LNCaP clone FGC (cell line): ENCODE results near the gene MIER3.

ENCODE experiments used
- DNase-seq: peaks from one replicate; pipeline ENCODE4 v3.0.0-alpha.2; 2011; ENCODE audit warnings: low read depth
- H3K4me3 ChIP-seq: 2 replicates; pipeline ENCODE4 v1.5.1; 2011; ENCODE audit warnings: mild to moderate bottlenecking, low read depth, low read length, control low read depth
- CTCF ChIP-seq: IDR thresholded peaks from 2 replicates; pipeline ENCODE4 v1.5.1; 2012; ENCODE audit warnings: mild to moderate bottlenecking; ENCODE audit not compliant: control insufficient read depth, insufficient read depth; ENCODE audit errors: extremely low read depth

MIER3 gene

DNA sequence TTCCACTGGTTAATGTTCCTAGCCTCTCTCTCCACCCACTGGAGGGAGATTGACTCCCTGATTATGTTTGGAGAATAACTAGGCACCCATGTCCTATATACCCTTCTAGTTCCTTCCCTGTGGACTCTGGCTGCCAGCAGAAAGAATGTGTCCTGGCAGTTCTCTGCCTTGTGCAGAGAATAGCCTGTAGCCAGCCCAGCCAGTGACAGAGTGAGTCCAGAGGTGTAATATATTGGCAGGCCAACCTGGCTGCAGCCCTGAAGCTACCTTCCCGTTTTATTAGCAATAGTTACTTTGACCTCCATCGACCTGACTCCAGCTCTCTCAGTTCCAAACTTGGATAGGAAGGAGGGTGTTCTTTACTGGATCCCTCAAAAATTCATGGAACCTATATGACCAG lies 34.4 kb downstream of the MIER3 start:
- DNase-seq: no peak
- TF ChIP-seq CTCF: no peak
- H3K4me3 ChIP-seq: no peak overlapping the region

- H3K4me3 ChIP-seq: no peak overlapping the region
- TF ChIP-seq CTCF: no peak
- DNase-seq: no peak
Observed at GRCh38 chr5:56914678-56915077, 37.2 kb downstream of the MIER3 start.

DNA sequence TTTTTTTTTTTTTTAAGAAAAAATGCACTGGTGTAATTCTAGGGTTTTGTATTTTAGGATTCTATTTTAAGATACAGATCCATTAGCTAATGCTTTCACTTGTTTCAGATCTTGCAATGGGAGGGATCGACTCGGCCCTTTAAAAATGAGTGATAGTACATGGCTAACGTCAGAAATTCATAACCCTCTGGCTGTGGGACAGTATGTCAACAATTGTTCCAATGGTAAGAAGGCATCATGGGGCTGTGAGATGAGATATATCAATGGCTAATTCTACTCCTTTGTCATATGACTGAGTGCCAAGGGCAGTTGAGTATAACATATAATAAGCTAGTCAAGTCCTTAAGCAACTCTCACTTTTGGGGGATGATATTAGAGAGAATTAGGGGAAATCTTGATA lies 38.2 kb downstream of the MIER3 start:
- DNase-seq: no peak
- no peak for TF ChIP-seq CTCF

GRCh38 chr5:56910210-56910965 lies 41.5 kb downstream of the MIER3 start:
- peak overlapping the region; percentile 60 for H3K4me3 ChIP-seq
- no peak for TF ChIP-seq CTCF
- no peak for DNase-seq

More for the DNA sequence above, 38.2 kb downstream of the MIER3 start:
- no peak overlapping the region for H3K4me3 ChIP-seq

DNA sequence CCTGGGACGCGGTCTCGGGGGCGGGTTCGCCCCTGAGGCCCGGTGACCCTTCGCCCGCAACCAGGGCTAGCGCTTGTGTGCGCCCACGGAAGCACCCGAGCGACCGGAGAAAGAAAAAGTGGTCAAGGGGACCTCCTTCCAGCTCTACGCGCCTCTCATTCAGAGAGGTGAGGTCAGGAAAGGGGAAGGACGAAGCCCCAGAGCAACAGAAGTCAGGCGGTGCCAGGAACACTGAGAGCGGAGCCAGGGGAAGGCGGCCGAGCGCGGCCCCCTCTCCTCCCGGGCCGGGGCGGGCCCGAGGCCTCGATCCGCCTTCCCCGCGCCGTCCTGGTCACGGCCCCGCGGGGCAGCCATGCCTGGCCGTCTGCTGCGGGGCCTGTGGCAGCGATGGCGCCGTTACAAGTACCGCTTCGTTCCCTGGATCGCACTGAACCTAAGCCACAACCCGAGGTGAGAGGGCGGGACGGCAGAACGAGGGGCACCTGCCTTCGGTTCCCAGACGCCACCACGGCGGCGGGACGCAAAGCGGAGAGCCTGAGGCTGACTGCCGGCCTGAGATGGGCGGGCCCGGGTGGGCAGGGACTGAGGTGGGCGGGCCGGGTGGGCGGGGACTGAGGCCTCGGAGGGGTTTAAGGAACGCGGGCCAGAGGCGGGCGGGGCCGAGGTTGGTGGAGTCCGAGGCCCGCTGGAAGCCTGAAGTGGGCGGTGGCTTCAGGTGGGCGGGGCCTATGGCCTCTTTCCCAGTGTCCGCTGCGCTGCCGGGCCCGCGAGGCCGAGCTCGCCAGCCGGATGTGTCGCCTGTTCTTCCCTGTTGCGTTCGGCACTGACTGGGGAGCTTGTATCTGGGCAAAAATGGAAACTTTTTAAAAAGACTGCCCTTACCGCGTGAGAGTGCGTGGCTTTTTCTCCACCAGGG lies 42.4 kb downstream of the MIER3 start, which contains the start of gene SETD9:
Gene SETD9 (plus strand): TSS at position 303 of the 916 bp plus-strand sequence. CDS start 50 bp downstream, at position 353.
- DNase-seq: peak; percentile 81
- TF ChIP-seq CTCF: no peak
- peak within 1 kb of the TSS; percentile 60 for H3K4me3 ChIP-seq

DNA sequence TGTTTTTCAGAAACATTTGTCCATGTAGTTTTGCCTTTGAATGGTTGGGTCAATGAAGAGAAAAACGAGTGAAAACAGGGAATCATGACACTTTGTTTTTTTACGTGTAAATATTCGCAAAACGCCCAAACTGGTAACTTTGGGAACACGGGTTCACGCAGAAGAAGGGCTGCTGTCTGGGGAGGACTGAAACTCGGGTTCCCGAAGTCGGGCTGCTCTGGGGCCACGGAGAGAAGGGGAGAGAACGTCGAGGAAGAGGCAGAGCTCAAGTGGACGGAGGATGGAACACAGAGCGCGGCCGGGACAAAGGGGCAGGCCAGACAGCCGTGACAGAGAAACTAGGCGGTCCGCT lies 43.0 kb downstream of the MIER3 start:
- H3K4me3 ChIP-seq: peak overlapping the region; percentile 53
- DNase-seq: no peak
- TF ChIP-seq CTCF: no peak
